Ovary (tissue), 10 donors: ENCODE measurements around the gene CFAP54. TPM values are rescaled to one million over a fixed set of nuclear protein-coding genes. Genes with fewer than 3 reads are reported as not detected.

ENCODE experiments used
- DNase-seq, 5 donors: peaks; one replicate each; pipeline ENCODE4 v3.0.0-alpha.2; 2019 to 2020
- H3K27ac ChIP-seq, 2 donors: fragments of 200-600 bp; one replicate each; pipeline versions ENCODE4 v1.5.1 to v1.8.0; 2019 to 2022
- H3K27me3 ChIP-seq: fragments of 200-600 bp; one replicate; pipeline ENCODE4 v1.8.0; 2022
- H3K36me3 ChIP-seq: fragments of 200-600 bp; sonication (generic); one replicate; pipeline ENCODE4 v1.5.1; 2019
- H3K4me1 ChIP-seq: one replicate; pipeline ENCODE4 v1.8.1; 2013; ENCODE audit warnings: mild to moderate bottlenecking, moderate library complexity; ENCODE audit not compliant: insufficient read depth
- H3K4me3 ChIP-seq: fragments of 200-600 bp; sonication (generic); one replicate; pipeline ENCODE4 v1.5.1; 2017
- H3K9me3 ChIP-seq, 2 donors: fragments of 200-600 bp in 1 of 2; sonication (generic) in 1 of 2; one replicate each; pipeline versions ENCODE4 v1.5.1 to v1.8.1; 2013 to 2019; ENCODE audit warnings: mild to moderate bottlenecking in 1 of 2, moderate library complexity in 1 of 2
- CTCF ChIP-seq, 3 donors: fragments of 450-650 bp in 2 of 3; fragments of 200-600 bp in 1 of 3; IDR thresholded peaks; one replicate each; pipeline versions ENCODE4 v1.5.1 to v1.8.0; 2016 to 2022; ENCODE audit warnings: antibody characterized with exemption in 3 of 3, mild to moderate bottlenecking in 1 of 3
- EP300 ChIP-seq: sonication (generic); formaldehyde crosslinking; IDR thresholded peaks from one replicate; pipeline ENCODE4 v1.6.1; 2017; ENCODE audit warnings: antibody characterized with exemption
- POLR2A ChIP-seq: fragments of 450-650 bp; IDR thresholded peaks from one replicate; pipeline ENCODE4 v1.6.1; 2017; ENCODE audit warnings: antibody characterized with exemption, mild to moderate bottlenecking, moderate library complexity
- WGBS, 3 donors: extraction: QIAGEN DNeasy Blood & Tissue Kit in 1 of 3; methylation state at CpG; one replicate each; pipeline versions ENCODE4 v1.1.5 to v1.1.7; 2013 to 2017; 5-methylcytosine and 5-hydroxymethylcytosine counted together
- intact Hi-C, 4 donors: fragments of 100-400 bp; cut with DNase I; formaldehyde crosslinking; loops; one replicate each; pipeline versions ENCODE4 v1.11.0 to v1.15.1; 2022 to 2023
- long read RNA-seq, 3 donors: library from polyadenylated mRNA in 2 of 3; unstranded in 2 of 3; transcript quantifications; one replicate each; pipeline ENCODE4 v2.0.0 and lab custom pipeline, GENCODE V29; 2021 to 2026
- polyA plus RNA-seq, 2 donors: library from polyadenylated mRNA; stranded (reverse); fragments of 200-250 nt in 1 of 2; fragments of 350-450 nt in 1 of 2; fragmentation: Illumina TruSeq in 1 of 2; extraction: RNeasy Lipid Tissue Mini Kit (QIAGEN cat#74804) in 1 of 2; gene quantifications; one replicate each; pipeline ENCODE4 v1.2.3, GENCODE V29; 2013 to 2014
- total RNA-seq, 7 donors: library from RNA; depleted of rRNA in 2 of 7; stranded (reverse); fragments of >200 nt in 2 of 7; fragmentation: NEBNext Ultra II Directional in 3 of 7; extraction: Animal tissue kit (Norgen Biotek cat#: 25700) in 3 of 7; gene quantifications; one replicate each; pipeline versions ENCODE4 v1.1.0 to v1.2.4, GENCODE V29; 2016 to 2023
- donor health status: DM: no; HTN: no; CAD: no; lungs with moderate emphysema.
- donor health status: DM: no; HTN: no; CAD: no.
- donor health status: Bipolar disorder and iron deficiency.
- donor health status: DM: yes; HTN: yes; CAD: no.
- donor health status: DM: no; HTN: no; CAD: no.
- donor health status: DM: yes; HTN: yes; CAD: no.

The CFAP54 gene
- total RNA-seq = 10 to 100 TPM in 1 of 7 donors, 1 to 10 TPM in 4, under 1 TPM in 2; 0.58 to 29.8 (median 2.1) TPM
- under 1 TPM; 0.15 to 0.37 TPM for polyA plus RNA-seq
- long read RNA-seq, donor 1 = 0 reads
- long read RNA-seq, donor 2 = 0 reads
- long read RNA-seq, donor 3, partial matches to known transcripts = 2 of 2 reads
- long read RNA-seq, donor 3, other reads (novel, unspliced or antisense) = 0 of 2 reads

DNA sequence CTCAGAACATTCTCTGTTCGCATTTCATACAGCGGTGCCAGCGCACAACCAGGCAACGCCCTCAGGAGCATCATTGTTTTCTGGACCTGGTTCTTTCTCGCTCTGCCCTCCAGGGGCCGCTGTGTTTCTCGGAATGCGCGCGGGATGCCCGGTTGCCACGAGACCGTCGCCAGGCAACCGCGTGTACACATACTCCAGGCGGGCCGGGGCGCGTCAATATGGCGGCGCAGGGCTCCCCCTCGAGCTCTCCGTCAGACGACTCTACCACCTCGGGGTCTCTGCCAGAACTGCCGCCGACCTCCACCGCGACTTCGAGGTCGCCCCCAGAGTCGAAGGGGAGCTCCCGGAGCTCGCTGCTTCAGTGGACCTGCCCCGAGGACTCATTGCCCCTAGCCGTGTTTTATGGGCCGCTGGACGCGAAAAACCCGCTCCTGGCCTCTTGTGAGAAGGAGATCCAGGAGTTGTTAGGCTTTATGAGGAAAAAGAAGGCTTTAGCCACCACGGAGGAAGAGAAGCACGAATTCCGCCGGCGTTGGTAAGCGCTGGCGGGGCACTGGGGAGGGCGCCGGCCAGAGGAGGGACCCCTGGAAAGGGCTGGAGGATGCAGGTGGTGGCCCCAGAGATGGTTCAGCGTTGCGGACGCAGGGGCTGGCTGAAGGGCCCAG lies at the start of gene CFAP54:
Gene CFAP54 (plus strand): TSS at position 186 of the 665 bp plus-strand sequence. CDS start 33 bp downstream, at position 219.
- WGBS, 3 donors = 1% methylated on average over 42 to 53 of the region's 53 CpGs
- Histone ChIP-seq H3K4me1 (peaks cover 2% of the 10 kb centered on the region), H3K27me3 (no peaks in the 10 kb centered on the region), H3K4me3 (peak within 1 kb of the TSS; percentile 54), H3K27ac (peak within 1 kb of the TSS in 1 of 2 donors; percentile 0), H3K36me3 (no peaks in the 10 kb centered on the region), H3K9me3 (no peaks in the 10 kb centered on the region)
- TF ChIP-seq CTCF (IDR thresholded peaks at IDR 0.05) (peak; percentile 80 to 87 (median 87)), POLR2A (peak; percentile 38), EP300 (peak; percentile 84)
- intact Hi-C loops = loop anchor here in 1 of 4 donors (10.0 kb wide), 1 partner anchor 265 kb away; no protein-coding TSS in a partner anchor
- peak; percentile 87 to 96 (median 94) for DNase-seq

GRCh38 chr12:96441816-96442215 lies 47.6 kb upstream of the CFAP54 start:
- Histone ChIP-seq H3K36me3 (no peaks in the 10 kb centered on the region), H3K4me1 (no peaks in the 10 kb centered on the region), H3K27ac (no peak overlapping the region), H3K4me3 (no peak overlapping the region), H3K27me3 (no peaks in the 10 kb centered on the region), H3K9me3 (no peaks in the 10 kb centered on the region)
- DNase-seq = no peak
- WGBS, 3 donors = 63 to 74% (median 65%) methylated on average over 3 of the region's 3 CpGs
- TF ChIP-seq EP300 (no peak), POLR2A (no peak), CTCF (IDR thresholded peaks at IDR 0.05) (no peak)
- intact Hi-C loops = no loop called here

DNA sequence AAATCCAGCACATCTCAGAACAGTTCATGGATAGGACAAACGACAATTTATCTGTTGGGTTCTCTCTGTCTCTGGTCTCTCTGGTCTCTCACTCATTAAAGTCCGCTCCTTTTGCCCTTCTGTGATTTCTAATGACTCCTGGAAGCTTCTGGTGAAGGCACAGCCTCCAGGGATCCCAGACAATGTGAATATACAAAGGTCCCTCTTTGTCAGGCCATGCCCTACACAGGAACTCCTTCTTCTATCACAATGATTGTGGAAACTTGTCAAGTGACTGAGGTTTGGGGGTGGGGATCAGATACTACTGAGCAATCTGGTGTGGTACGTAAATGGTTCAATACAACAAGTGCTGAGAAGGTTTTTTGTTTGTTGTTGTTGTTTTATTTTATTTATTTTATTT lies 46.5 kb upstream of the CFAP54 start:
- 84 to 93% (median 93%) methylated on average over 3 of the region's 3 CpGs for WGBS, 3 donors

GRCh38 chr12:96444399-96444798 lies 45.0 kb upstream of the CFAP54 start:
- H3K4me3 ChIP-seq = no peak overlapping the region
- 90 to 95% (median 93%) methylated on average over 10 of the region's 10 CpGs for WGBS, 3 donors
- H3K9me3 ChIP-seq = no peaks in the 10 kb centered on the region
- no peaks in the 10 kb centered on the region for H3K27me3 ChIP-seq
- intact Hi-C loops = no loop called here
- no peak for DNase-seq
- TF ChIP-seq POLR2A = no peak
- TF ChIP-seq EP300 = no peak
- no peak for TF ChIP-seq CTCF (IDR thresholded peaks at IDR 0.05)
- no peaks in the 10 kb centered on the region for H3K4me1 ChIP-seq
- no peaks in the 10 kb centered on the region for H3K36me3 ChIP-seq
- H3K27ac ChIP-seq = no peak overlapping the region

More for the DNA sequence above, 46.5 kb upstream of the CFAP54 start:
- Histone ChIP-seq H3K27ac (no peak overlapping the region), H3K4me1 (no peaks in the 10 kb centered on the region), H3K27me3 (no peaks in the 10 kb centered on the region), H3K9me3 (no peaks in the 10 kb centered on the region), H3K36me3 (no peaks in the 10 kb centered on the region), H3K4me3 (no peak overlapping the region)
- no peak for TF ChIP-seq EP300
- no peak for TF ChIP-seq POLR2A
- no peak for TF ChIP-seq CTCF (IDR thresholded peaks at IDR 0.05)
- intact Hi-C loops = no loop called here
- DNase-seq = no peak
